Dendritic cell treated with granulocyte-macrophage colony-stimulating factor and Interleukin-4, amounts not matched to agents 40 ng/mL and 50 ng/mL, for 4 days (primary cell): ENCODE measurements around the gene NANOS3.
A peak's percentile ranks its signal among the peaks of the same experiment; 100 is the strongest.

Experiments
- H3K27ac Mint-ChIP-seq: one replicate; pipeline ENCODE4 v1.8.0; 2022; ENCODE audit warnings: mild to moderate bottlenecking, mixed read lengths
- H3K27me3 Mint-ChIP-seq: one replicate; pipeline ENCODE4 v1.8.0; 2022; ENCODE audit warnings: mild to moderate bottlenecking, mixed read lengths
- H3K36me3 Mint-ChIP-seq: one replicate; pipeline ENCODE4 v1.8.0; 2022; ENCODE audit warnings: low read depth, mixed read lengths
- H3K4me1 Mint-ChIP-seq: one replicate; pipeline ENCODE4 v1.8.0; 2022; ENCODE audit warnings: low read depth, mixed read lengths
- H3K4me3 Mint-ChIP-seq: one replicate; pipeline ENCODE4 v1.8.0; 2022; ENCODE audit warnings: mild to moderate bottlenecking, moderate library complexity, mixed read lengths
- H3K9me3 Mint-ChIP-seq: one replicate; pipeline ENCODE4 v1.8.0; 2022; ENCODE audit warnings: mixed read lengths
- intact Hi-C: fragments of 100-400 bp; cut with micrococcal nuclease; formaldehyde crosslinking; loops from one replicate; pipeline ENCODE4 v1.15.0; 2022

Gene NANOS3

GRCh38 chr19:13876834-13877233 lies at the start of gene NANOS3:
TSS of gene NANOS3 (plus strand) at chr19:13877134. CDS start at chr19:13877249, 115 bp downstream.
- no peak within 1 kb of the TSS for H3K27ac Mint-ChIP-seq

GRCh38 chr19:13827656-13828055 lies 49.3 kb upstream of the NANOS3 start:
- intact Hi-C loops, result no loop called here
- no peaks in the 10 kb centered on the region for H3K9me3 Mint-ChIP-seq
- H3K27me3 Mint-ChIP-seq, result no peaks in the 10 kb centered on the region
- peaks cover 15% of the 10 kb centered on the region for H3K4me1 Mint-ChIP-seq
- H3K4me3 Mint-ChIP-seq, result no peak overlapping the region
- H3K36me3 Mint-ChIP-seq, result peaks cover 78% of the 10 kb centered on the region
- no peak overlapping the region for H3K27ac Mint-ChIP-seq

More at GRCh38 chr19:13876834-13877233, at the start of gene NANOS3:
- Mint-ChIP-seq H3K36me3 (no peaks in the 10 kb centered on the region), H3K4me1 (peaks cover 28% of the 10 kb centered on the region), H3K27me3 (peaks cover 37% of the 10 kb centered on the region), H3K9me3 (no peaks in the 10 kb centered on the region), H3K4me3 (no peak within 1 kb of the TSS)
- intact Hi-C loops, result no loop called here

- Mint-ChIP-seq H3K4me3 (no peak overlapping the region), H3K4me1 (peaks cover 35% of the 10 kb centered on the region), H3K27me3 (no peaks in the 10 kb centered on the region), H3K9me3 (no peaks in the 10 kb centered on the region), H3K36me3 (peaks cover 86% of the 10 kb centered on the region), H3K27ac (no peak overlapping the region)
- intact Hi-C loops, result no loop called here
These were observed 46.7 kb upstream of the NANOS3 start for GRCh38 chr19:13830114-13830740.

GRCh38 chr19:13830741-13831536 lies 46.0 kb upstream of the NANOS3 start:
- Mint-ChIP-seq H3K4me1 (peaks cover 34% of the 10 kb centered on the region), H3K4me3 (no peak overlapping the region), H3K36me3 (peaks cover 86% of the 10 kb centered on the region), H3K27me3 (no peaks in the 10 kb centered on the region), H3K27ac (no peak overlapping the region), H3K9me3 (no peaks in the 10 kb centered on the region)
- intact Hi-C loops, result no loop called here

- no peaks in the 10 kb centered on the region for H3K27me3 Mint-ChIP-seq
- H3K4me3 Mint-ChIP-seq, result no peak overlapping the region
- H3K9me3 Mint-ChIP-seq, result no peaks in the 10 kb centered on the region
- peaks cover 39% of the 10 kb centered on the region for H3K4me1 Mint-ChIP-seq
- intact Hi-C loops, result no loop called here
- H3K27ac Mint-ChIP-seq, result peak overlapping the region; percentile 24
- H3K36me3 Mint-ChIP-seq, result peaks cover 86% of the 10 kb centered on the region
These were observed 45.1 kb upstream of the NANOS3 start for GRCh38 chr19:13831537-13832467.

- peak overlapping the region; percentile 69 for H3K4me3 Mint-ChIP-seq
- H3K9me3 Mint-ChIP-seq, result no peaks in the 10 kb centered on the region
- H3K36me3 Mint-ChIP-seq, result peaks cover 85% of the 10 kb centered on the region
- H3K27me3 Mint-ChIP-seq, result no peaks in the 10 kb centered on the region
- peaks cover 52% of the 10 kb centered on the region for H3K4me1 Mint-ChIP-seq
- intact Hi-C loops, result no loop called here
- peak overlapping the region; percentile 100 for H3K27ac Mint-ChIP-seq
These were observed 43.3 kb upstream of the NANOS3 start for GRCh38 chr19:13833330-13834243.

- peak overlapping the region; percentile 69 for H3K4me3 Mint-ChIP-seq
- peak overlapping the region; percentile 100 for H3K27ac Mint-ChIP-seq
- H3K9me3 Mint-ChIP-seq, result no peaks in the 10 kb centered on the region
- H3K36me3 Mint-ChIP-seq, result peaks cover 87% of the 10 kb centered on the region
- peaks cover 61% of the 10 kb centered on the region for H3K4me1 Mint-ChIP-seq
- no peaks in the 10 kb centered on the region for H3K27me3 Mint-ChIP-seq
- intact Hi-C loops, result loop anchor here (5.0 kb wide), 1 partner anchor 37 kb away; the partner anchor contains the start of gene ZSWIM4
These were observed 42.5 kb upstream of the NANOS3 start for GRCh38 chr19:13834244-13835069.

GRCh38 chr19:13835791-13836723 lies 40.9 kb upstream of the NANOS3 start:
- intact Hi-C loops, result loop anchor here (5.0 kb wide), 1 partner anchor 39 kb away; the partner anchor contains the start of gene ZSWIM4
- Mint-ChIP-seq H3K9me3 (no peaks in the 10 kb centered on the region), H3K4me3 (peak overlapping the region; percentile 62), H3K27me3 (no peaks in the 10 kb centered on the region), H3K27ac (peak overlapping the region; percentile 100), H3K4me1 (peaks cover 69% of the 10 kb centered on the region), H3K36me3 (peaks cover 91% of the 10 kb centered on the region)

GRCh38 chr19:13838435-13839129 lies 38.4 kb upstream of the NANOS3 start:
- H3K27ac Mint-ChIP-seq, result peak overlapping the region; percentile 100
- no peaks in the 10 kb centered on the region for H3K27me3 Mint-ChIP-seq
- H3K9me3 Mint-ChIP-seq, result no peaks in the 10 kb centered on the region
- peaks cover 57% of the 10 kb centered on the region for H3K4me1 Mint-ChIP-seq
- H3K36me3 Mint-ChIP-seq, result peaks cover 92% of the 10 kb centered on the region
- peak overlapping the region; percentile 97 for H3K4me3 Mint-ChIP-seq
- intact Hi-C loops, result loop anchor here (5.0 kb wide), 1 partner anchor 41 kb away; the partner anchor contains the start of gene ZSWIM4

- no peaks in the 10 kb centered on the region for H3K9me3 Mint-ChIP-seq
- no peaks in the 10 kb centered on the region for H3K27me3 Mint-ChIP-seq
- H3K36me3 Mint-ChIP-seq, result peaks cover 84% of the 10 kb centered on the region
- intact Hi-C loops, result loop anchor here (5.0 kb wide), 1 partner anchor 42 kb away; the partner anchor contains the start of gene ZSWIM4
- H3K4me3 Mint-ChIP-seq, result peak overlapping the region; percentile 97
- H3K4me1 Mint-ChIP-seq, result peaks cover 57% of the 10 kb centered on the region
- peak overlapping the region; percentile 100 for H3K27ac Mint-ChIP-seq
These were observed 37.6 kb upstream of the NANOS3 start for GRCh38 chr19:13839130-13839937.
